ENCODE results near the gene IFITM10.

The IFITM10 gene

GRCh38 chr11:1751999-1752906 is 1.9 kb upstream of the IFITM10 start:
- no peak for TF ChIP-seq CTCF (conservative IDR thresholded peaks at IDR 0.05)
- H3K27ac ChIP-seq, result no peak overlapping the region

DNA sequence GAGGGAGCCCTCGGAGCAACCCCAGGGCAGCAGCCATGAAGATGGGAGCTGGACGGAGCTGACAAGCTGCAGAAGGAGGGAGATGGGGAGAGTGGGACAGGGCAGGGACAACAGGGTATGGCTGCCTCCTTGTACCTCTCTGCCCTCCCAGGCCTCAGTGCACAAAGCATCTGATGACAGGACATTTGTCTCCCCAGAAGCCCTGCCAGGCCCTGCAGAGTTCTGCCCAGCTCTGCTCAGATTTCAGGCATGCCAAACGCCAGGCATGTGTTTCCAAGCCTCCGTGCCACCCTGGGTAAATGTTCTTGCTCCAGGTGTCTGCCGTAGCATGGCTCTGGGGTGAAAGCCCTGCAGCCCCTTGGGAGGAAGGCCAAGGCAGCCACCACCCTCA is 1.1 kb upstream of the IFITM10 start:
- no peak for TF ChIP-seq ZFX (IDR thresholded peaks at IDR 0.05)
- TF ChIP-seq CTCF (conservative IDR thresholded peaks at IDR 0.05), result no peak
- H3K27ac ChIP-seq, result no peak overlapping the region

GRCh38 chr11:1750840-1751530 is 590 bp upstream of the IFITM10 start:
- no peak for TF ChIP-seq CTCF (conservative IDR thresholded peaks at IDR 0.05)
- TF ChIP-seq ZFX (IDR thresholded peaks at IDR 0.05), result no peak
- H3K27ac ChIP-seq, result no peak overlapping the region

GRCh38 chr11:1749395-1750351 is 722 bp downstream of the IFITM10 start:
- H3K27ac ChIP-seq, result no peak overlapping the region
- TF ChIP-seq ZFX (IDR thresholded peaks at IDR 0.05) (no peak), CTCF (conservative IDR thresholded peaks at IDR 0.05) (no peak)

GRCh38 chr11:1748636-1749394 is 1.6 kb downstream of the IFITM10 start:
- no peak for TF ChIP-seq CTCF (conservative IDR thresholded peaks at IDR 0.05)
- TF ChIP-seq ZFX (IDR thresholded peaks at IDR 0.05), result no peak

GRCh38 chr11:1747753-1748635 is 2.4 kb downstream of the IFITM10 start:
- no peak for TF ChIP-seq ZFX (IDR thresholded peaks at IDR 0.05)
- TF ChIP-seq CTCF (conservative IDR thresholded peaks at IDR 0.05), result no peak
- H3K27ac ChIP-seq, result no peak overlapping the region

More at GRCh38 chr11:1748636-1749394, 1.6 kb downstream of the IFITM10 start:
- no peak overlapping the region for H3K27ac ChIP-seq
